K562 (cell line): ENCODE results near the gene CELF4. TPM values are rescaled to one million over a fixed set of nuclear protein-coding genes. Genes with fewer than 3 reads are reported as not detected.

Experiments
- CREM ChIP-seq: IDR thresholded peaks from 2 replicates; pipeline ENCODE4 v1.6.1; 2014; ENCODE audit warnings: antibody characterized with exemption, low read depth
- ESRRB ChIP-seq: fragments of 250-450 bp; sonication (Bioruptor Pico); IDR thresholded peaks from 2 replicates; pipeline ENCODE4 v1.5.0; 2020; ENCODE audit warnings: mild to moderate bottlenecking, moderate library complexity, borderline replicate concordance
- KLF13 ChIP-seq: fragments of 450-650 bp; IDR thresholded peaks from 2 replicates; pipeline ENCODE4 v1.6.1; 2016; ENCODE audit warnings: missing genetic modification characterization, low read depth, mild to moderate bottlenecking, missing compliant biosample characterization, moderate library complexity, borderline replicate concordance
- REST ChIP-seq, 2 experiments: fragments of 450-650 bp; formaldehyde crosslinking in 1 of 2; IDR thresholded peaks; 2 replicates each; pipeline versions ENCODE4 v1.4.0 to v1.6.1; 2014 to 2020; ENCODE audit warnings: mild to moderate bottlenecking in 2 of 2, borderline replicate concordance in 1 of 2, low read depth in 1 of 2
- RNF219 ChIP-seq: fragments of 250-450 bp; sonication (Bioruptor Pico); IDR thresholded peaks from 2 replicates; pipeline ENCODE4 v1.5.0; 2022; ENCODE audit warnings: mild to moderate bottlenecking
- TEAD1 ChIP-seq, 2 experiments: fragments of 450-650 bp in 1 of 2; sonication (generic) in 1 of 2; formaldehyde crosslinking; IDR thresholded peaks; 2 replicates each; pipeline versions ENCODE4 v1.4.0 to v1.8.0; 2020 to 2022; ENCODE audit warnings: mild to moderate bottlenecking in 2 of 2, missing genetic modification reagents in 1 of 2
- ZBTB26 ChIP-seq: fragments of 450-650 bp; formaldehyde crosslinking; IDR thresholded peaks from 2 replicates; pipeline ENCODE4 v1.4.0; 2022; ENCODE audit warnings: missing genetic modification characterization
- ZHX1 ChIP-seq: fragments of 150-350 bp; conservative IDR thresholded peaks from 2 replicates; pipeline ENCODE4 v1.6.1; 2014; ENCODE audit warnings: low read length
- ZNF175 ChIP-seq: fragments of 200-800 bp; sonication (Bioruptor generic); IDR thresholded peaks from 2 replicates; pipeline ENCODE4 v1.6.1; 2016; ENCODE audit warnings: low read depth, mild to moderate bottlenecking, missing genetic modification characterization, missing compliant biosample characterization
- polyA plus RNA-seq, 8 experiments: library from polyadenylated mRNA; depleted of rRNA in 4 of 8; stranded (reverse) in 5 of 8; unstranded in 3 of 8; fragments of >200 nt; fragmentation: Nextera tagmentation in 2 of 8; fragmentation: Illumina TruSeq in 1 of 8; extraction: Ambion mirVana in 2 of 8; extraction: Trizol in 1 of 8; gene quantifications; 2 replicates each; pipeline versions ENCODE4 v1.2.1 to v1.2.3, GENCODE V29; 2011 to 2014; ENCODE audit warnings: inconsistent platforms in 1 of 8, missing spikeins in 1 of 8
- total RNA-seq, 7 experiments: library from RNA; depleted of rRNA in 6 of 7; stranded (reverse); fragments of >200 nt in 6 of 7; fragmentation: Illumina TruSeq in 2 of 7; extraction: Trizol in 2 of 7; gene quantifications; 2 replicates each; pipeline versions ENCODE4 v1.2.1 to v1.2.3, GENCODE V29; 2011 to 2021; ENCODE audit warnings: low replicate concordance in 1 of 7
- TF ChIP-seq, protein P1 (sequence below): fragments of 250-450 bp; sonication (Bioruptor Pico); IDR thresholded peaks from 2 replicates; pipeline ENCODE4 v1.8.0; 2022; ENCODE audit warnings: inconsistent platforms, mild to moderate bottlenecking, moderate library complexity, borderline replicate concordance

Gene CELF4
- total and polyA plus RNA-seq, 9 of the 15 experiments (the other 6 are each of a cell fraction or from before 2014, with no cell fraction given), result 0.04 to 0.24 (median 0.07) TPM; not detected in 3

DNA sequence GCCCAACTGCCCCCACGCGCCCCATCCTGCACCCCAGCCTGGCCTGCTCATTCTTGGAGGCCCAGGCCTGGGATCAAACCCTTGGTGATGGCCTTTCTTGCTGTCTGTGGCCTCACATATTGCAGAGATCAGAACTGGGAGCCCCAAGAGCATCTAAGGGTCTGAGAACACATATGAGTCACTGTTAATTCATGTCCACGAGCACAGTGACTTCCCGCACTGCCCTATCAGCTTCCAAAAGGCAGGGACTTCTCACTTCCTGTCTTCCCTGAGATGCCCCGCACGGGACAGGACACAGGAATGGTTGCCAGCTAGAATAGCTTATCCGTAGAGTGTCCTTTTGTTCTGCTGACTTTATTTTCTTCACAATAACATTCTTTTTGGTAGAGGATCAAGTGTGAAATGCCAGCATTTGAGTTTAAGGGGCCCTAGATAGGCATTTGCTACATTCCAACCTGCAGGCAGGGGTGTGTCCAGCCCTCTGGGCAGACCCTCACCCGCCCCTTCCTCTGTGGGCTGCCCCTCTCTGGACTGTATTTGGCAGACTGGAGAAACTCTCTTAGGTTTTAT is 21.1 kb upstream of the CELF4 start (continued):
- no peak for TF ChIP-seq KLF13 (tag)
- no peak for TF ChIP-seq TEAD1 (CRISPR knock-in tag; IDR thresholded peaks at IDR 0.05)
- no peak for TF ChIP-seq ESRRB (CRISPR knock-in tag)
- no peak for TF ChIP-seq RNF219
- TF ChIP-seq CREM, result no peak
- TF ChIP-seq ZNF175 (CRISPR knock-in tag), result no peak
- TF ChIP-seq REST (IDR thresholded peaks at IDR 0.05; ENCODE audit: borderline replicate concordance), result no peak
- no peak for TF ChIP-seq REST (CRISPR knock-in tag; IDR thresholded peaks at IDR 0.05; ENCODE audit: low read depth)
- TF ChIP-seq, protein P1, sequence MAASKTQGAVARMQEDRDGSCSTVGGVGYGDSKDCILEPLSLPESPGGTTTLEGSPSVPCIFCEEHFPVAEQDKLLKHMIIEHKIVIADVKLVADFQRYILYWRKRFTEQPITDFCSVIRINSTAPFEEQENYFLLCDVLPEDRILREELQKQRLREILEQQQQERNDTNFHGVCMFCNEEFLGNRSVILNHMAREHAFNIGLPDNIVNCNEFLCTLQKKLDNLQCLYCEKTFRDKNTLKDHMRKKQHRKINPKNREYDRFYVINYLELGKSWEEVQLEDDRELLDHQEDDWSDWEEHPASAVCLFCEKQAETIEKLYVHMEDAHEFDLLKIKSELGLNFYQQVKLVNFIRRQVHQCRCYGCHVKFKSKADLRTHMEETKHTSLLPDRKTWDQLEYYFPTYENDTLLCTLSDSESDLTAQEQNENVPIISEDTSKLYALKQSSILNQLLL (CRISPR knock-in tag), result no peak
- no peak for TF ChIP-seq ZHX1
- TF ChIP-seq ZBTB26 (CRISPR knock-in tag), result no peak
